Effector memory CD8-positive, alpha-beta T cell (primary cell): ENCODE data around the gene KCNK5.

ENCODE experiments used
- ATAC-seq: fragments of 150-1000 bp; cut with Tn5 transposase; replicated peaks from 2 replicates; pipeline ENCODE4 v1.10.0; 2021; ENCODE audit warnings: mild to moderate bottlenecking, moderate library complexity
- DNase-seq, 3 experiments: peaks; one replicate each; pipeline ENCODE4 v3.0.0; 2021
- H3K27ac Mint-ChIP-seq, 2 donors: one replicate each; pipeline ENCODE4 v1.8.0; 2022; ENCODE audit warnings: mild to moderate bottlenecking in 2 of 2, mixed read lengths in 2 of 2, moderate library complexity in 2 of 2
- H3K27me3 Mint-ChIP-seq, 2 donors: one replicate each; pipeline ENCODE4 v1.8.0; 2022; ENCODE audit warnings: mixed read lengths in 2 of 2
- H3K36me3 Mint-ChIP-seq: one replicate; pipeline ENCODE4 v1.8.0; 2022; ENCODE audit warnings: mild to moderate bottlenecking, moderate library complexity, mixed read lengths; ENCODE audit not compliant: insufficient read depth
- H3K4me1 Mint-ChIP-seq, 2 donors: one replicate each; pipeline ENCODE4 v1.8.0; 2022; ENCODE audit warnings: low read depth in 2 of 2, mixed read lengths in 2 of 2
- H3K4me3 Mint-ChIP-seq, 2 donors: one replicate each; pipeline ENCODE4 v1.8.0; 2022; ENCODE audit warnings: mild to moderate bottlenecking in 2 of 2, mixed read lengths in 2 of 2, moderate library complexity in 2 of 2
- H3K9me3 Mint-ChIP-seq, 2 donors: one replicate each; pipeline ENCODE4 v1.8.0; 2022; ENCODE audit warnings: mixed read lengths in 2 of 2

Gene KCNK5

GRCh38 chr6:39178804-39179203 is 50.5 kb downstream of the KCNK5 start:
- peaks cover 0 to 14% of the 10 kb centered on the region in 2 donors for H3K9me3 Mint-ChIP-seq
- no peaks in the 10 kb centered on the region for H3K4me1 Mint-ChIP-seq
- H3K27me3 Mint-ChIP-seq = no peaks in the 10 kb centered on the region
- ATAC-seq (no peak), DNase-seq (no peak)
- H3K27ac Mint-ChIP-seq = no peak overlapping the region
- H3K36me3 Mint-ChIP-seq = no peaks in the 10 kb centered on the region
- no peak overlapping the region for H3K4me3 Mint-ChIP-seq

GRCh38 chr6:39178235-39178634 is 51.0 kb downstream of the KCNK5 start:
- Mint-ChIP-seq H3K36me3 (no peaks in the 10 kb centered on the region), H3K4me1 (no peaks in the 10 kb centered on the region), H3K4me3 (no peak overlapping the region), H3K27ac (no peak overlapping the region), H3K27me3 (no peaks in the 10 kb centered on the region), H3K9me3 (peaks cover 0 to 14% of the 10 kb centered on the region in 2 donors)
- no peak for DNase-seq
- no peak for ATAC-seq

GRCh38 chr6:39177130-39177529 is 52.1 kb downstream of the KCNK5 start:
- Mint-ChIP-seq H3K27me3 (peaks cover 0 to 8% of the 10 kb centered on the region in 2 donors), H3K4me1 (no peaks in the 10 kb centered on the region), H3K36me3 (no peaks in the 10 kb centered on the region), H3K9me3 (peaks cover 0 to 14% of the 10 kb centered on the region in 2 donors), H3K4me3 (no peak overlapping the region), H3K27ac (no peak overlapping the region)
- ATAC-seq (no peak), DNase-seq (no peak)

- H3K36me3 Mint-ChIP-seq = no peaks in the 10 kb centered on the region
- H3K4me1 Mint-ChIP-seq = no peaks in the 10 kb centered on the region
These were observed 56.0 kb downstream of the KCNK5 start for GRCh38 chr6:39173270-39173669.

GRCh38 chr6:39172377-39172757 is 56.9 kb downstream of the KCNK5 start:
- no peaks in the 10 kb centered on the region for H3K4me1 Mint-ChIP-seq
- peaks cover 0 to 9% of the 10 kb centered on the region in 2 donors for H3K9me3 Mint-ChIP-seq
- ATAC-seq (no peak), DNase-seq (no peak)
- H3K4me3 Mint-ChIP-seq = no peak overlapping the region
- H3K27me3 Mint-ChIP-seq = peaks cover 0 to 30% of the 10 kb centered on the region in 2 donors
- H3K36me3 Mint-ChIP-seq = no peaks in the 10 kb centered on the region
- no peak overlapping the region for H3K27ac Mint-ChIP-seq

More at GRCh38 chr6:39173270-39173669, 56.0 kb downstream of the KCNK5 start:
- H3K4me3 Mint-ChIP-seq = no peak overlapping the region
- ATAC-seq (no peak), DNase-seq (no peak)
- H3K27ac Mint-ChIP-seq = no peak overlapping the region
- H3K27me3 Mint-ChIP-seq = peaks cover 0 to 29% of the 10 kb centered on the region in 2 donors
- H3K9me3 Mint-ChIP-seq = peaks cover 0 to 14% of the 10 kb centered on the region in 2 donors

- Mint-ChIP-seq H3K27me3 (peaks cover 0 to 36% of the 10 kb centered on the region in 2 donors), H3K4me1 (peaks cover under 1 to 1% of the 10 kb centered on the region in 2 donors), H3K36me3 (no peaks in the 10 kb centered on the region), H3K9me3 (peaks cover 0 to 2% of the 10 kb centered on the region in 2 donors), H3K4me3 (no peak overlapping the region), H3K27ac (no peak overlapping the region)
- ATAC-seq (no peak), DNase-seq (no peak)
These were observed 57.5 kb downstream of the KCNK5 start for GRCh38 chr6:39171489-39172376.

GRCh38 chr6:39170860-39171259 is 58.4 kb downstream of the KCNK5 start:
- Mint-ChIP-seq H3K9me3 (no peaks in the 10 kb centered on the region), H3K36me3 (no peaks in the 10 kb centered on the region), H3K4me3 (no peak overlapping the region), H3K27ac (no peak overlapping the region), H3K27me3 (peaks cover 0 to 41% of the 10 kb centered on the region in 2 donors), H3K4me1 (peaks cover 4 to 7% of the 10 kb centered on the region in 2 donors)
- ATAC-seq (no peak), DNase-seq (no peak)

GRCh38 chr6:39170389-39170788 is 58.9 kb downstream of the KCNK5 start:
- H3K4me1 Mint-ChIP-seq = peaks cover 4 to 7% of the 10 kb centered on the region in 2 donors
- H3K9me3 Mint-ChIP-seq = no peaks in the 10 kb centered on the region
- H3K4me3 Mint-ChIP-seq = no peak overlapping the region
- ATAC-seq (no peak), DNase-seq (no peak)
- H3K36me3 Mint-ChIP-seq = no peaks in the 10 kb centered on the region
- no peak overlapping the region for H3K27ac Mint-ChIP-seq
- H3K27me3 Mint-ChIP-seq = peaks cover 0 to 41% of the 10 kb centered on the region in 2 donors

- ATAC-seq = no peak
- H3K4me1 Mint-ChIP-seq = peaks cover 4 to 7% of the 10 kb centered on the region in 2 donors
- H3K27ac Mint-ChIP-seq = no peak overlapping the region
- no peak overlapping the region for H3K4me3 Mint-ChIP-seq
- peaks cover 0 to 41% of the 10 kb centered on the region in 2 donors for H3K27me3 Mint-ChIP-seq
- H3K36me3 Mint-ChIP-seq = no peaks in the 10 kb centered on the region
- H3K9me3 Mint-ChIP-seq = no peaks in the 10 kb centered on the region
- DNase-seq = no peak
These were observed 59.6 kb downstream of the KCNK5 start for GRCh38 chr6:39169448-39170344.

GRCh38 chr6:39167866-39168625 is 61.2 kb downstream of the KCNK5 start:
- H3K9me3 Mint-ChIP-seq = no peaks in the 10 kb centered on the region
- no peak overlapping the region for H3K27ac Mint-ChIP-seq
- no peak overlapping the region for H3K4me3 Mint-ChIP-seq
- DNase-seq (no peak), ATAC-seq (no peak)
- peaks cover 4 to 7% of the 10 kb centered on the region in 2 donors for H3K4me1 Mint-ChIP-seq
- H3K27me3 Mint-ChIP-seq = peaks cover 0 to 41% of the 10 kb centered on the region in 2 donors
- no peaks in the 10 kb centered on the region for H3K36me3 Mint-ChIP-seq

- Mint-ChIP-seq H3K4me1 (peaks cover 4 to 7% of the 10 kb centered on the region in 2 donors), H3K27ac (peak overlapping the region in 1 of 2 donors; percentile 51), H3K4me3 (no peak overlapping the region), H3K27me3 (peaks cover 0 to 35% of the 10 kb centered on the region in 2 donors), H3K36me3 (no peaks in the 10 kb centered on the region), H3K9me3 (no peaks in the 10 kb centered on the region)
- ATAC-seq = no peak
- no peak for DNase-seq
These were observed 62.0 kb downstream of the KCNK5 start for GRCh38 chr6:39167321-39167720.

GRCh38 chr6:39166912-39167290 is 62.4 kb downstream of the KCNK5 start:
- DNase-seq (no peak), ATAC-seq (no peak)
- Mint-ChIP-seq H3K36me3 (no peaks in the 10 kb centered on the region), H3K27ac (peak overlapping the region in 1 of 2 donors; percentile 51), H3K27me3 (peaks cover 0 to 32% of the 10 kb centered on the region in 2 donors), H3K9me3 (no peaks in the 10 kb centered on the region), H3K4me3 (peak overlapping the region in 1 of 2 donors; percentile 43), H3K4me1 (peaks cover 4 to 7% of the 10 kb centered on the region in 2 donors)
